Right hindlimb (tissue), 1 donor: ENCODE data around the gene IGBP1.
"Not testable (repeated sequence)": the region's sequence is repeated elsewhere in the genome, so short reads cannot be mapped to it uniquely, and the experiment has no call there.

ENCODE experiments used
- DNase-seq: peaks from one replicate; pipeline ENCODE4 v3.0.0-alpha.2; 2018

Gene IGBP1

GRCh38 chrX:70133303-70134115 lies at the start of gene IGBP1:
IGBP1 (plus strand) TSS chrX:70133447; CDS start chrX:70133948, 501 bp downstream.
- DNase-seq: peak; percentile 84

DNA sequence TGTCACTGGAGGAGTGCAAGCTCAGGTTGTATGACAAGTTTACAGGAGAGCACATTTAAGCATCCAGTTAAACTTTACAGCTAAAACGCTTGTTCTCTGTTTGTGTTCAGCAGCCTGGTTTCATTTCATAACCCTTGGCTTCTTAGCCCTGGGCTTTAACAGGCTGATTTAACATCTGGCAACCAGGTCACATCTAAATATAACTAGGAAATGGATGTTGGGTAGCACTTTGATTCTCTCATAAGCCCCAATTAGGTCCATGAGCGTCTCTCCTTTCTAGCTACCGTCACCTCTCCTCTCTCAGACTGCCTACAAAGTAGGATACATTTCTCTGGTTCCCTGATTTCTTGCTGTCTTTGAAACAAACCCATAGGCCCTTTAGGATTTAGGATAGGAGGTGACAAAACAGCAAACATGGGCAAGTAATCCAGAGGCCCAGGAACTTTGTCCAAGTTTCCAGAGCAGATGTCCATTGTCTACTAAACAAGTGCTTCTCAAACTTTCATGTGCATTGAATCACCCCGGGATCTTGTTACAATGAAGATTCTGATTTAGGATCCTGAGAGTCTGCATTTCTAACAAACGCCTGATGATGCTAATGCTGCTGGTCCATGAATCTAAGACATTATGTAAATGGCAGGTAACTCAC lies 48.5 kb upstream of the IGBP1 start:
- no peak for DNase-seq

GRCh38 chrX:70087857-70088630 lies 45.2 kb upstream of the IGBP1 start:
- DNase-seq: peak; percentile 30

- DNase-seq: no peak
Observed at GRCh38 chrX:70088751-70089150, 44.5 kb upstream of the IGBP1 start.

- DNase-seq: no peak
Observed at GRCh38 chrX:70089604-70090297, 43.5 kb upstream of the IGBP1 start.

GRCh38 chrX:70092247-70092646 lies 41.0 kb upstream of the IGBP1 start:
- no peak for DNase-seq

- no peak for DNase-seq
Observed at GRCh38 chrX:70096052-70096451, 37.2 kb upstream of the IGBP1 start.

DNA sequence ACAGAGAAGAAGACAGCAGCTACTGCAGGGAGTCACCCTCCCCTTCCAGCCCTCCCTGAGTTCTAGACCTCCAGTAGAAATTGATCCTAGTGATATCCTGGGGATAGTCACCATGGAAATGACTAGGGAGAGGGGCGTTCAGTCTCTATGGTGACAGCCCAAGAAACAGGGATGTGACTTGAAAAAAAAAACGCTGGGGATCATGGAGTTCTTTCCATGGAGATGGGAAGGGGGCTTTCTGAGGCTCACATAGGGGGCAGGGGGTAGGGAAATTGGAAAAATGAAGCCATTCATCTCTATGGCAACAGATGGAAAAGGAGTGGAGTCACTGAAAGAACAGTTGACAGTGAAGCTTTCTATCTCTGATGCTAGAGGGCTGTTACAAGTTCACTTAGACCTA lies 28.0 kb upstream of the IGBP1 start:
- DNase-seq: no peak

DNA sequence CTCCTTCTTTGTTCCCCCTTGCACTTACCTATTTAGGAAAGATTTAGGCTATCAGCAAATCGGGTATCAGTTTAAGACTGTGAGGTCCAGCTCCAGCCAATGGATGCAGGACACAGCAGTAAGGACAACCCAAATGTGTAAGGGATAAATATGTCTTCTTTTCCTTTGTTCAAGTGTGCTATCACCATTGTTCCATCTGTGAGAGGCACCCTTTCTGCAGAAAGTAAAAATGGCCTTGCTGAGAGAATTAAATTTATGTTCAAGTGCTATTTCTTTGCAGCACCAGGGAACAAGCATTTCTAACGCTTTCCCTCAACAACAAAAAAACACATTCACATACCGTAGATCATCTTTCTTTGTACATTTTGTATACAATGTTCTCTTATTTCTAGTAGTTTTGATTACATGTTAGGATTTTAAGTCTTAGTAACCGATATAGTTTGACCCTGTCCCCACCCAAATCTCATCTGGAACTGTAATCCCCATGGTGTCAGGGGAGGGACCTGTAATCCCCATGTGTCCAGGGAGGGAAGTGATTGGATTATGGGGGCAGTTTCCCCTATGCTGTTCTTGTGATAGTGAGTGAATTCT lies 21.7 kb upstream of the IGBP1 start:
- DNase-seq: not testable (repeated sequence)

DNA sequence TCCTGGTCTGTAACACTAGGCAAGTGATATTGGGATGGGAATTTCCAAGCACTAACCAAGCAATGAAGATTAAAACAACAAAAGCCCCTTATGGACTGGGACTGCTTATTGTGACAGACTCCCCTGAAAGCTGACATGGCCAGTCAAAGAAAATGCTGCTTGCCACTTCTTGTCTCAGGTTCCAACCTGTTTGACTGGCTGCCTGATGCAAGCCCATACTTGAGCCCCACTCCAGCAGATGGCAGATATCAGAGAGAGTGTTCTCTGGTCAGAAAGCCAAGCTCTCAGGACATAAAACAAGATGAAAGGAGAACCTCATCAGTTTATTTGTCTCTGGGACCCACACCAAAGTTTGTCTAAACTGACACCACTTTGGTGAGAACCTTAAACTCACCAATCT lies 15.5 kb upstream of the IGBP1 start:
- no peak for DNase-seq

- DNase-seq: not testable (repeated sequence)
Observed at GRCh38 chrX:70123014-70123413, 10.2 kb upstream of the IGBP1 start.

GRCh38 chrX:70124678-70125077 lies 8.6 kb upstream of the IGBP1 start:
- no peak for DNase-seq

GRCh38 chrX:70128071-70128470 lies 5.2 kb upstream of the IGBP1 start:
- no peak for DNase-seq

DNA sequence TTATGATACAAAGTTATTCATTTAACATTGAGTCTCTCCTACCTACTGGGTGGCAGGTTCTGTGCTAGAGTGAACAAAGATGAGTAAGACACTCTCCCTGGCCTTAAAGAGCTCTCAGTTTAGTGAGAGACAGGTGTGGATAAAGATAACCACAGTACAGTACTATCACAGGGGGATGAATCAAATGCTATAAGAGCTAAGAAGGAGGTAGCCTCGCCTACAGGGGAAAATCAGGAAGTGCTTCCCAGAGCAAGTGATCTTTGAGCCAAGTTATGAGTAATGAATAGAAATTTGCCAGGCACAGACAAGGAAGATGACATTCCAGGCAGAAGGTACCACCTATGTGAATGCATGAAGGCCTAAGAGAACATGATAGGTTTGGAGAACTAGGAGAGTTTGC lies 3.4 kb upstream of the IGBP1 start:
- no peak for DNase-seq

DNA sequence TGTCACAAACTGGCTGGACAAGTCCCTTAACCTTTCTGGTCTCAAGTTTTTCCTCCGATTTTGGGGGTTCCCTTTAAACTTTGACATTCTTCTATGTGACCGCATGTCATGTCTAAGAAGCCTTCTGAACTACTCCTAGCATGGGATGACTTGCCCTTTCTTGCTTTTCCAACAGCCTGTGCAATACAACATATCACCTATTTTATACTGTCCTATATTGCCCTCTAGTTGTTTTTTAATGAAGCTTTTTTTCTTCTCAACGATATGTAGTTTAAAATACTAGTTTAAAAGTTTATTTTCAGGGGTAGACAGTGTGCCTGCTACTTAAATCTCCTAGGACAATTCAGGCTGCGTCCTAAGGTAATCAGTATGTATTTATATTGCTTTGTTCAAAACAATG lies 1.0 kb upstream of the IGBP1 start:
- no peak for DNase-seq

GRCh38 chrX:70132877-70133302 lies 357 bp upstream of the IGBP1 start:
- no peak for DNase-seq

GRCh38 chrX:70134116-70134477 lies 850 bp downstream of the IGBP1 start:
- peak; percentile 15 for DNase-seq

DNA sequence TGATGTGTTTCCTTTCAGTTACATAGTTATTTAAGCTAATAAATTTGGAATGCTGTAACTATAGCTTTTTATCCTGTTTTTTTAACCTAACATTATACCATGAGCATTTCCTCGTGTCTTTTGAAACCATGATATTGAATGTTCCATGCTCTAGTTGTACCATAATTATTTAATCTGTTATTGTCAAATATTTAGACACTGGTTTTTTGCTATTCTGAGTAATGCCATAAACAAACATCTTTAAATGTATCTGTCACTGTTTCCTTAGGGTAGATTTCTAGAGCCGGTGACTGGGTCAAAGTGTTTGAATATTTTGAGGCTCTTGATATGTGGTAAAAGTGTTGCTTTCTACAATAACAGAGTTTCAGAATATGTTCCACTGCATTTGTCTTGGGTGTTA lies 5.4 kb downstream of the IGBP1 start:
- DNase-seq: no peak

- no peak for DNase-seq
Observed at GRCh38 chrX:70139736-70140135, 6.5 kb downstream of the IGBP1 start.

DNA sequence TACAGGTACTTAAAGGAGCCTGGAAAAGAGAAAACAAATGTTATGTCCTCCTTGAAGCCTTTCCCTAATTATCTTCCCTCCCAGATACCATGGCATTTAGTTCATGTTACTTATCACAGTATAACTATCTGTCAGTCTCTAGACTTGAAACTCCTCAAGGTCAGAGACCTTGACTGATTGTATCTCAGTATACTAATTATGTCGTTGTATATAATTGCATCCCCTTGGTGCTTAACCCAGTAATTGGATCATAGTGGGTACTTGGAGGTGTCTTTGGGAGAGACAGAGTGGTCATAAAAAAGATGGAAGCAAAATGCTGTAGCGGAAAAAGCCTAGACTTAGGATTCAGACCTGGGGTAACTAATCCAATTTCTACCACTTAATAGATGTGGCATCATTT lies 8.1 kb downstream of the IGBP1 start:
- no peak for DNase-seq

DNA sequence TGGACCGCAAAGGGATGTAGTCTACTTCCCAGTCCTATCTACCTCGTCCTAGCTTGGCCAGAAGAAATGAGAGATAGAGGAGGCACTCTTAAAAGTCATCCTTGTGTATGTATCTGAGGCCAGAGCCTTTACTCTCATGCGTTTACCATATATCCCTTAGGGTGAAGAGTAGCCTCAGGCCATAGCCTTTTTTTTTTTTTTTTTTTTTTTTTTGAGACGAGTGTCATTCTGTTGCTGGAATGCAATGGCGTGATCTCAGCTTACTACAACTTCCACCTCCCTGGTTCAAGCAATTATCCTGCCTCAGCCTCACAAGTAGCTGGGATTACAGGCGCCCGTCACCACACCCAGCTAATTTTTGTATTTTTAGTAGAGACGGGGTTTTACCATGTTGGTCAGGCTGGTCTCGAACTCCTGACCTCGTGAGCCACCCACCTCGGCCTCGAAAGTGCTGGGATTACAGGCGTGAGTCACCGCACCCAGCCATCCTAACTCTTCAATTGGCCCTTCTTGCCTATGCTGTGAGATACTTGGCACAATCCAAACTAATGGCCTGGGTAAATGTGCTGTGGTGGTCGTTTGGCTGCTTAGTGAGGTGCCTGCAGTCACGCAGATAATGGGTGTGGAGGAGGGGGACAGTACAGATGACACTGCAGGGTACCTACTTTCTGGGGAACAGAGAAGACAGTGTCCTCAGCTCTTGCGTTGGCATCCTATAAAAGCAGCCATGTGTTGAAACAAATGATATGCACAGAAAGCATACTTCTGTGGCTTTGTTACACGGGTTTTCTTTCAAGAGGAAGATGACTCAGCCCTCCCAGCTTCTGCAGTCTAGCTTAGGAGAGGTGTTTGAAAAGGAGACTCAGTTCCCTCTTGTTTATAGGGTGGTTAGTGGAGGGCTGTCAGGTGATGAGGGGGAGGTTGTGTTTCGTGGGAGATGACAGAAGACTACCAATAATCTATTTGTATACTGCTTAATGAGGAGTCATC lies 33.6 kb downstream of the IGBP1 start:
- no peak for DNase-seq
